ENCODE results near the gene SLC27A1.
A peak's percentile ranks its signal among the peaks of the same experiment; 100 is the strongest.
"Not testable (repeated sequence)": the region's sequence is repeated elsewhere in the genome, so short reads cannot be mapped to it uniquely, and the experiment has no call there.

Gene SLC27A1

GRCh38 chr19:17511724-17512573 lies 41.6 kb downstream of the SLC27A1 start:
- DNase-seq (ENCODE audit: low spot score), result peak; percentile 83

- no peak for DNase-seq (ENCODE audit: low spot score)
These were observed 42.2 kb downstream of the SLC27A1 start for GRCh38 chr19:17512574-17512939.

DNA sequence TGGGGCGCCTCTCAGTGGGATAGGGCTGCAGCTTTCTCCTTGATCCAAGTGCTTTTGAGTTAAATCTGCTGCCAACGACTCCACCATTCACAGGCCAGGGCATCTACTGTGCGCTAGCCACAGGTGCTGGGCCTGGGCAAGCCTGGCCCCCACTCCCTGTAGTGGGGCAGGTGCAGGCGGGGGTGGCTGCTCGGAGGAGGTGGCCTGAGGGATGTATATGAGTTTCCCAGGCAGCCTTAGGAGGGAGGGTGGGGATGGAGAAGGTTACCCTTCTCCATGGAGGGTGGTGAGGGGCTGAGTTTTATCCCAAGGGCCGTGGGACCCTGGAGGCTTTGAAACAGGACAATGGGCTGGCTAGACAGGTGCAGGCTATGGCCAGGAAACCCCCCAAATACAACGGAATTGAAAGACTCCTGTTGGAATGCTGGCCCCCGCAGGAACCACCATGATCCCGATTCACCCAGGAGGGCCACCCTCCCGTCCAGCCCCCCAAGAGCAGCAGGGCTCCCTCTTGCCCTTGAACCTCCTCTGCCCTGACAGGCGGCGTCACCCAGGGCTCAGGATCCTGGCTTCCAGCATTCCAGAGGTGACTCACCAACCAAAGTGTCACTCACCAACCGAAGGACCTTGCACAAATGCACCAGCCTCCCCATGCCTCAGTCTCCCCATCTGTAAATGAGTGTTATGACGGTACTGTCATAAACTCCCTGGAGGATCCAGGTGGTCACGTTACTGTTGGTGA lies 45.3 kb downstream of the SLC27A1 start:
- no peak for DNase-seq (ENCODE audit: low spot score)

DNA sequence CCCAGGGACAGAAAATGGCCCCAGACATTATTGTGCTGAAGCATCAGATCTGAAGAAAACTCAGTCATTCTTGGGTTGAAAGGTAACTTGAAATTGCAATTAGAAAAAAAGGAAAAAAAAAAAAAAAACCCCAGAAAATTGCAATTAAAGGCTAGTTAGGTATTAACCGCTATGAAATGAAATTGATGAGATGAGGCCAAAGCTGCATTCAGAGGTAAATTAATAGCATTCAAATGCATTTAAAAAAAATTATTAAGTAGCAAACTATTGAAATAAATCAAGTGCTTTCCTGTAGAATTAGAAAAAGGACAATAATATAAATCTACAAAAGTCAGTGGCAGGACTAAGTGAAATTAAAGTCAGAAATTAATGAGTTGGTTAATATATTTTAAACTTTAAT lies 47.6 kb downstream of the SLC27A1 start:
- DNase-seq (ENCODE audit: low spot score), result no peak

DNA sequence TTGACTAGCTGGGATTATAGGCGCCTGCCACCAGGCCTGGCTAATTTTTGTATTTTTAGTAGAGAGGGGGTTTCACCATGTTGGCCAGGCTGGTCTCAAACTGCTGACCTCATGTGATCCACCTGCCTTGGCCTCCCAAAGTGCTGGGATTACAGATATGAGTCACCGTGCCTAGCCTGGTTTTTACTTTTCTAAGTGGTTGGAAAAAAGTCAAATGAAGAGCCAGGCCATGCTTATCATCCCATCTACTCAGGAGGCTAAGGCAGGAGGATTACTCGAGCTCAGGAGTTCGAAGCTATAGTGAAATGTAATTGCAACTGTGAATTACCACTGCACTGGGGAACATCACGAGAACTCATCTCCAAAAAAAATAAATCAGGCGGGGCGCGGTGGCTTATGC lies 48.3 kb downstream of the SLC27A1 start:
- DNase-seq (ENCODE audit: low spot score), result not testable (repeated sequence)

- no peak for DNase-seq (ENCODE audit: low spot score)
These were observed 49.6 kb downstream of the SLC27A1 start for GRCh38 chr19:17519967-17520366.

- DNase-seq (ENCODE audit: low spot score), result no peak
These were observed 50.5 kb downstream of the SLC27A1 start for GRCh38 chr19:17520865-17521264.

DNA sequence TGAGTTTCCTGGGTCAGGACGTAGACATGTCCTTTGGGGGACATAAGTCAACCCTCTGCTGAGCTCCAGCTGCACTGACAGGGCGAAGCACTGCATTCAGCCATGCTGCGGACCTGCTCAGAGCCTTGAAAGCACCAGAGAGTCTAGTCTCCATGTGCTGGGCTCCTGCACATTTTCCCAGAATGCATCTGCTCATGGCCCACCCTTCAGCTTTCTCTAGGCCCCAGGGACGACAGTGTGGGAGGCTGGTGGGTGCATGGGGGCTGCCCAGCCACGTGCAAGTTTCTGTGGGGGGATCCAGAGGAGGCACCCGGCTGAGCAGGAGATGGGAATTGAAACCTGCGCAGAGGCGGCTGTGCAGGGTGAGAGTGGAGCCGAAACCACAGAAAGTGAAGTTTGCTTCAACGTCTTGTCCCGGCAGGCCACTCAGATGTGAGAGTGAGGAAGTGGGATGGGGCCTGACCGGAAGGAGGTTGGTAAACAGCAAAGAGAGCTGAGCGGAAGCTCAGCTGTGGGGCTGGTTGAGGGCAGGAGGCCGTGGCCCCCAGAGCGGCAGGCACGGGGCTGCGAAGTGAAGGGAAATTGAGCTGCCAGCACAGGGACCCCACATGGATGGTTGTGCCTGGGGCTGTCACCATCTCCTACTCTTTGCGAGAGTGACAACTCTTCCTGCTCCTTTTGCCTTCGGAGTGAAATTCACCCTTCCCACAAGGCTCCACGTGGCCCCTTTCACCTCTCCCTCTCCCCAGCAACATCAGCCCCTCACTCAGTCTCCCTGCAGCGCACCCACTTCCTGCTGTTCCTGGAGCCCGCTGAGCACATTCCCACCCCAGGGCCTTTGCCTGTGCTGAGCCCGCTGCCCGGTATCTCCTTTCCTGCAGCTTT lies 52.9 kb downstream of the SLC27A1 start:
- DNase-seq (ENCODE audit: low spot score), result no peak

DNA sequence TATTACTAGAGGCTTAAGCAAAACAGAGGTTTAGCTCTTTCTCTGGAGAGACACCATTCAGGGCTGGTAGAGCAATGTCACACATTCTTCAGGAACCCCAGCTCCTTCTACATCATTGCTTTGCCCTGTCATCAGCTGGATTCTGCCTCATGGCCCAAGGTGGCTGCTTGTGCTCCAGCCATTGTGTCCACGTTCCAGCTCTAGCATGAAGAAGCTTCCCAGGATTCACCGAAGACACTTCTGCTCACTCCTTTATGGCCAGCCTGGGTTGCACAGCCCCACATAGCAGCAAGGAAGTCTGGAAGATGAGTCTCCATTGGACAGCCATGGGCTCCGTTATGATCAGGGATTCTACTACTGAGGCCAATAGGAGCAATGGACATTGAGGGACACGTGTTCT lies 54.3 kb downstream of the SLC27A1 start:
- DNase-seq (ENCODE audit: low spot score), result no peak

DNA sequence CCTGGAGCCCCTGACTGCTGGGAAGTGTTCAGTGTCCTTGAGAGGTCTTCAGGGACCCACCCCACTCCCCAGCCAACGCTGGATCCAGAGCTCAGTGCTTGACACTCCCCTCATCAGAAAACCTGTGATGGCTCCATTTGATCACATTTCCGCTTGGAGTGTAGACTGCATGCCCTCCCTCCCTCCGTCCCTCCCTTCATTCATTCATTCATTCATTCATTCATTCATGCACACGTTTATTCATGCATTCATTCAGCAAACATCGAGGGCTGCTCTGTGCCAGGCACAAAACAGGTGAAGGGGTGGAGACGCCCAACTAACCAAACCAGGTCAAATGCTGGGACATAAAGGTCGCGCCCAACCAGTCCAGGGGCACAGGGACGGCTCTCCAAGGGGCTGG lies 54.8 kb downstream of the SLC27A1 start:
- DNase-seq (ENCODE audit: low spot score), result no peak

- DNase-seq (ENCODE audit: low spot score), result no peak
These were observed 56.6 kb downstream of the SLC27A1 start for GRCh38 chr19:17526922-17527321.

DNA sequence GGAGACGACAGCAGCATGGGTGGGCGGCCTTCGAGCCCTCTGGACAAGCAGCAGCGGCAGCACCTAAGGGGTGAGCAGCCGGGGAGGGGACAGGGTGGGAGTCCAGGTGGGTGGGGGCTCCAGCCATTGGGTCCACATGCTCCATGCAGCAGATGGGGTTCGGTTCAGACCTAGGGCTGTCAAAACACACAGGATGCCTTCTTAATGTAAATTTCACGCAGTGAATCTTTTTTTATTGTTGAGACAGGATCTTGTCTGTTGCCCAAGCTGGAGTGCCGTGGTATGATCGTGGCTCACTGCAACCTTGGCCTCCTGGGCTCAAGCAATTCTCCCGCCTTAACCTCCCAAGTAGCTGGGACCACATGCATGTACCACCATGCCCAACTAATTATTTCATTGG lies 57.0 kb downstream of the SLC27A1 start:
- no peak for DNase-seq (ENCODE audit: low spot score)

- no peak for DNase-seq (ENCODE audit: low spot score)
These were observed 58.3 kb downstream of the SLC27A1 start for GRCh38 chr19:17528610-17529009.

DNA sequence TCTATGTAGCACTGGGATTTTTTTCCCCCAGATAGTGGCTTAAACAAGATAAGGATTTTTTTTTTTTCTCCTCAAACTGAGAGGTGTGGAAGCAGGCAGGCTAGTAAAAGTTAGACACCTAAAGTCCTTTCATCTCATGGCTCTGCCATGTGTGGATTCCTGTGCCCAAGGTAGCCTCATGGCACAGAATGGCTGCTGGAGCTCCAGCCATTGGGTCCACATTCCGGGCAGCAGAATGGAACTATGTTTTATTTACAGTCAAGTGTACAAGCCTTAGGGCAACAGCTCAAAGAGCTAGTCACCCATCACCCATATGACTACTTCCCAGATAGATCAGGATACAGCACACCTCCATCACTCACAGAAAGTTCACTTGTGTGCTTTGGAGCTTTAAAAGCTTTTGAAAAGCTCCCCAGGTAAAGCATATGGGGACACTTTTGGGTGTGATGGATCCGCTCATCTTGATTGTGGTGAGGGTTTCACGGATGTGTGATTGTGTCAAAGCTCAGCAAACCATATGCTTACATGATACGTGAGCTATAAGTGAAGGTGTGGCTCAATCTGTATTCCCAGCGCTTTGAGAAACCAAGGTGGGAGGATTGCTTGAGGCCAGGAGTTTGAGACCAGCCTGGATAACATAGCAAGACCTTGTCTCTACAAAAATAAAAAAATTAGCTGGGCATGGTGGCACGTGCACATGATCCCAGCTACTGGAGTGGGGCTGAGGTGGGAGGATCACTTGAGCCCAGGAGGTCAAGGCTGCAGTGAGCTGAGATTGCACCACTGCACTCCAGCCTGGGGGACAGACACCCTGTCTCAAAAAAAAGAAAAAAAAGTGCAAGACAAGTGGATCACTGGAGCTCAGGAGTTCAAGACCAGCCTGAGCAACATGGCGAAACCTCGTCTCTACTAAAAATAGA lies 59.2 kb downstream of the SLC27A1 start:
- DNase-seq (ENCODE audit: low spot score), result no peak

DNA sequence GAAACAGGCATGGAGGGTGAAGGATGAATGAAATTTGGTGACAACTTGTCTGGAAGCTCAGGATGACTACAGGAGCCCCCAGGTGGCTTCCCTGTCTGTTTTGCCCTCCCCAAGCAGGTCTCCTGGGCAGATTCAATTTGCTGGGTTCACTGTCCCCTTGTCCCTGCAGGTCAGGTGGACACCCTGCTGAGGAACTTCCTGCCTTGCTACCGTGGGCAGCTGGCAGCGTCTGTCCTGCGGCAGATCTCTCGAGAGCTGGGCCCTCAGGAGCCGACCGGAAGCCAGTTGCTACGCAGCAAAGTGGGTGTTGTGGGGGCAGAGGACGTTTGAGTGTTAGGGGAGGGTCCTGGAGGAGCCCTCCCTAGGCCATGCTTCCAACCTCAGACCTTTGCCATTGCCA lies 60.3 kb downstream of the SLC27A1 start:
- DNase-seq (ENCODE audit: low spot score), result no peak

- no peak for DNase-seq (ENCODE audit: low spot score)
These were observed 61.8 kb downstream of the SLC27A1 start for GRCh38 chr19:17532116-17532515.

DNA sequence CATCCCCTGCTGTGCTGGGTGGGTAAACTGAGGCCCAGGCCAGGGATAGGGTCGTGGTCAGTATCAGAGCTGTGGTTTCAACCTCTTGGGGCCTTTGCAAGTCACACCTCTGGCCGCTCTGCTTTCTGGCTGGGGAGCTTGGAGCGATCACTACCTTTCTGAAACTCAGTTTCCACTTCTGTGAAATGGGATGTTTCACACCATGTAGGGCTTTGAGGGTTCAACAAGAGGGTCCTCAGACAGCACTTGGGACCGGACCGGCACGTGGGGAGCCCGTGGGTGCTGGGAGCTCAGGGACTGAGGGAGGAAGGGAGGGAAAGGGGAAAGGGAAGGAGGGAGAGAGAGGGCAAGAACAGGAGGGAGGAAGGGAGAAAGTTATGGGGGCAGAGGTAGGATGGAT lies 62.2 kb downstream of the SLC27A1 start:
- no peak for DNase-seq (ENCODE audit: low spot score)

GRCh38 chr19:17534767-17535166 lies 64.4 kb downstream of the SLC27A1 start:
- DNase-seq (ENCODE audit: low spot score), result no peak

DNA sequence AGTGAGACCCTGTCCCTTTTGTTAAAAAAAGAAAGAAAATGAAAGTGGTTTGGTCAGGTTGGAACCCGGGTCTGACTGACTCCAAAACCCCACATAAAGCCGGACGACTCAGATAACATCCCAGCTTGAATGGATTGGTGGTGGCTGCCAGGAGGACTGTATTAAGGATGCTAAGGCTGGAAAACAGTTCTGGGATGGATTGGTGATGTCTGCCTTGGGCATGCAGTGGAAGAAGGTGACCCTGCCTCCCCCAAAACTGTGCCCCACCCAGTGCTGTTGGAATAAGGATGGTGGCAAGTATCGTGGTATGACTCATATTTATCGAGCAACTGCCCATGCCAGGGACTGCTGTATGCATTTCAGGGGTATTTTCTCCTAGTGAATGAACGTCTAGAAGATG lies 66.6 kb downstream of the SLC27A1 start:
- no peak for DNase-seq (ENCODE audit: low spot score)

- no peak for DNase-seq (ENCODE audit: low spot score)
These were observed 68.4 kb downstream of the SLC27A1 start for GRCh38 chr19:17538684-17539237.
